Activated CD4-positive, alpha-beta memory T cell treated with anti-CD3 and anti-CD28 coated beads, Interleukin-2, amount 10 ng/mL, durations not matched to agents 7 days and 5 days (primary cell): Measurements from ENCODE around the gene OSCAR. TPM values are rescaled to one million over a fixed set of nuclear protein-coding genes. Genes with fewer than 3 reads are reported as not detected.

ENCODE experiments used
- CTCF ChIA-PET: fragments of 350-600 bp; sonication (Branson Sonifier 250); formaldehyde crosslinking; loops from one replicate; lab custom pipeline; 2021; ENCODE audit warnings: antibody characterized with exemption, inconsistent platforms; lab: Charles Lee
- POLR2A ChIA-PET: fragments of 350-600 bp; sonication (Branson Sonifier 250); formaldehyde crosslinking; loops from one replicate; lab custom pipeline; 2021; ENCODE audit warnings: antibody characterized with exemption; lab: Charles Lee
- DNase-seq: peaks from one replicate; pipeline ENCODE4 v3.0.0-alpha.2; 2020
- H3K27ac Mint-ChIP-seq: one replicate; pipeline ENCODE4 v1.8.0; 2021; ENCODE audit warnings: mild to moderate bottlenecking, mixed read lengths
- H3K27me3 Mint-ChIP-seq: one replicate; pipeline ENCODE4 v1.8.0; 2021; ENCODE audit warnings: mixed read lengths
- H3K36me3 Mint-ChIP-seq: one replicate; pipeline ENCODE4 v1.8.0; 2021; ENCODE audit warnings: low read depth, mixed read lengths
- H3K4me1 Mint-ChIP-seq: one replicate; pipeline ENCODE4 v1.8.0; 2021; ENCODE audit warnings: mixed read lengths
- H3K4me3 Mint-ChIP-seq: one replicate; pipeline ENCODE4 v1.8.0; 2021; ENCODE audit warnings: mild to moderate bottlenecking, mixed read lengths
- H3K9me3 Mint-ChIP-seq: one replicate; pipeline ENCODE4 v1.8.0; 2021; ENCODE audit warnings: mixed read lengths
- total RNA-seq, 2 experiments: library from RNA; stranded (reverse); gene quantifications; one replicate each; pipeline ENCODE4 v1.2.3, GENCODE V29; 2021

The OSCAR gene
- total RNA-seq: under 1 TPM in 1 of 2 experiments, not detected in 1; 0.40 TPM

GRCh38 chr19:54100561-54100960, at the start of gene OSCAR:
Gene OSCAR (minus strand): TSS chr19:54100803. CDS start chr19:54100792, 11 bp downstream.
- Mint-ChIP-seq H3K4me1 (peaks cover 30% of the 10 kb centered on the region), H3K27me3 (peaks cover 7% of the 10 kb centered on the region), H3K9me3 (no peaks in the 10 kb centered on the region), H3K4me3 (no peak within 1 kb of the TSS), H3K36me3 (peaks cover 6% of the 10 kb centered on the region), H3K27ac (no peak within 1 kb of the TSS)
- ChIA-PET POLR2A (no interaction called here), CTCF (no interaction called here)
- DNase-seq: no peak

- POLR2A ChIA-PET: interaction anchor here (0.7 to 2.6 kb wide), 4 partner anchors 10 to 52 kb away, joined by 3 to 12 read pairs (median 9); partner anchors contain the start of genes CNOT3 and LENG1
- H3K9me3 Mint-ChIP-seq: no peaks in the 10 kb centered on the region
- CTCF ChIA-PET: interaction anchor here (0.6 to 0.8 kb wide), 2 partner anchors 10 to 246 kb away, joined by 3 read pairs; partner anchors contain the start of gene LENG1
- H3K27me3 Mint-ChIP-seq: no peaks in the 10 kb centered on the region
- H3K4me3 Mint-ChIP-seq: no peak overlapping the region
- peaks cover 75% of the 10 kb centered on the region for H3K36me3 Mint-ChIP-seq
- H3K27ac Mint-ChIP-seq: no peak overlapping the region
- H3K4me1 Mint-ChIP-seq: peaks cover 8% of the 10 kb centered on the region
- no peak for DNase-seq
Observed at GRCh38 chr19:54149021-54149812, 48.6 kb upstream of the OSCAR start.

GRCh38 chr19:54148158-54148557, 47.6 kb upstream of the OSCAR start:
- DNase-seq: no peak
- no peaks in the 10 kb centered on the region for H3K9me3 Mint-ChIP-seq
- no peak overlapping the region for H3K27ac Mint-ChIP-seq
- ChIA-PET POLR2A (interaction anchor here (0.7 to 2.2 kb wide), 2 partner anchors 10 to 53 kb away, joined by 3 to 9 read pairs; partner anchors contain the start of gene CNOT3), CTCF (no interaction called here)
- H3K27me3 Mint-ChIP-seq: no peaks in the 10 kb centered on the region
- H3K4me3 Mint-ChIP-seq: no peak overlapping the region
- H3K4me1 Mint-ChIP-seq: peaks cover under 1% of the 10 kb centered on the region
- peaks cover 75% of the 10 kb centered on the region for H3K36me3 Mint-ChIP-seq

- no peaks in the 10 kb centered on the region for H3K9me3 Mint-ChIP-seq
- no peak overlapping the region for H3K4me3 Mint-ChIP-seq
- H3K27me3 Mint-ChIP-seq: no peaks in the 10 kb centered on the region
- CTCF ChIA-PET: no interaction called here
- POLR2A ChIA-PET: interaction anchor here (2.2 kb wide), 1 partner anchor 10 kb away, joined by 9 read pairs; the partner anchor contains the start of gene CNOT3
- H3K36me3 Mint-ChIP-seq: peaks cover 78% of the 10 kb centered on the region
- H3K4me1 Mint-ChIP-seq: no peaks in the 10 kb centered on the region
- H3K27ac Mint-ChIP-seq: no peak overlapping the region
- DNase-seq: no peak
Observed at GRCh38 chr19:54147676-54148075, 47.1 kb upstream of the OSCAR start.

- ChIA-PET CTCF (no interaction called here), POLR2A (interaction anchor here (0.7 kb wide), 1 partner anchor 8 kb away, joined by 3 read pairs; the partner anchor contains the start of gene CNOT3)
- DNase-seq: no peak
- H3K27ac Mint-ChIP-seq: no peak overlapping the region
- H3K36me3 Mint-ChIP-seq: peaks cover 68% of the 10 kb centered on the region
- no peaks in the 10 kb centered on the region for H3K27me3 Mint-ChIP-seq
- no peaks in the 10 kb centered on the region for H3K9me3 Mint-ChIP-seq
- H3K4me1 Mint-ChIP-seq: peaks cover 4% of the 10 kb centered on the region
- H3K4me3 Mint-ChIP-seq: no peak overlapping the region
Observed at GRCh38 chr19:54145541-54146158, 45.0 kb upstream of the OSCAR start.

- no peak for DNase-seq
- ChIA-PET POLR2A (interaction anchor here (3.0 kb wide), 1 partner anchor 17 kb away, joined by 14 read pairs; the partner anchor contains the start of gene LENG1), CTCF (no interaction called here)
- Mint-ChIP-seq H3K27ac (no peak overlapping the region), H3K4me3 (no peak overlapping the region), H3K27me3 (no peaks in the 10 kb centered on the region), H3K4me1 (peaks cover 24% of the 10 kb centered on the region), H3K36me3 (peaks cover 64% of the 10 kb centered on the region), H3K9me3 (no peaks in the 10 kb centered on the region)
Observed at GRCh38 chr19:54142166-54142780, 41.7 kb upstream of the OSCAR start.

GRCh38 chr19:54141356-54141755, 40.8 kb upstream of the OSCAR start:
- H3K27me3 Mint-ChIP-seq: no peaks in the 10 kb centered on the region
- DNase-seq: no peak
- peaks cover 29% of the 10 kb centered on the region for H3K4me1 Mint-ChIP-seq
- H3K4me3 Mint-ChIP-seq: no peak overlapping the region
- no peaks in the 10 kb centered on the region for H3K9me3 Mint-ChIP-seq
- CTCF ChIA-PET: no interaction called here
- H3K36me3 Mint-ChIP-seq: peaks cover 55% of the 10 kb centered on the region
- no peak overlapping the region for H3K27ac Mint-ChIP-seq
- POLR2A ChIA-PET: interaction anchor here (1.0 to 3.0 kb wide), 2 partner anchors 18 to 26 kb away, joined by 3 to 14 read pairs; partner anchors contain the start of genes LENG1, PRPF31 and TFPT

GRCh38 chr19:54138489-54139256, 38.1 kb upstream of the OSCAR start:
- DNase-seq: no peak

GRCh38 chr19:54137699-54138488, 37.3 kb upstream of the OSCAR start, which contains the start of gene CNOT3:
Gene CNOT3 (plus strand): TSS chr19:54137762. CDS start chr19:54142979, 5,217 bp downstream.
- H3K9me3 Mint-ChIP-seq: no peaks in the 10 kb centered on the region
- DNase-seq: peak; percentile 38
- no peaks in the 10 kb centered on the region for H3K27me3 Mint-ChIP-seq
- H3K4me3 Mint-ChIP-seq: peak within 1 kb of the TSS; percentile 82
- H3K27ac Mint-ChIP-seq: peak within 1 kb of the TSS; percentile 83
- POLR2A ChIA-PET: interaction anchor here (1.0 to 4.5 kb wide), 19 partner anchors 8 to 617 kb away, joined by 3 to 66 read pairs (median 6); partner anchors contain the start of genes LENG1, LENG8, LENG9 and MBOAT7
- H3K36me3 Mint-ChIP-seq: peaks cover 25% of the 10 kb centered on the region
- H3K4me1 Mint-ChIP-seq: peaks cover 39% of the 10 kb centered on the region
- CTCF ChIA-PET: interaction anchor here (0.9 to 2.4 kb wide), 15 partner anchors 20 to 271 kb away, joined by 3 to 24 read pairs (median 4); partner anchors contain the start of genes LENG1, MBOAT7, NDUFA3 and PRPF31

More at GRCh38 chr19:54138489-54139256, 38.1 kb upstream of the OSCAR start:
- ChIA-PET POLR2A (interaction anchor here (0.6 to 4.5 kb wide), 11 partner anchors 9 to 310 kb away, joined by 3 to 66 read pairs (median 9); partner anchors contain the start of genes LENG1, LENG8, PRPF31 and RPS9), CTCF (interaction anchor here (1.4 to 2.4 kb wide), 3 partner anchors 21 to 31 kb away, joined by 3 to 24 read pairs (median 16); partner anchors contain the start of genes LENG1, PRPF31 and TFPT)
- H3K36me3 Mint-ChIP-seq: peaks cover 32% of the 10 kb centered on the region
- peaks cover 39% of the 10 kb centered on the region for H3K4me1 Mint-ChIP-seq
- H3K9me3 Mint-ChIP-seq: no peaks in the 10 kb centered on the region
- H3K27ac Mint-ChIP-seq: peak overlapping the region; percentile 83
- H3K4me3 Mint-ChIP-seq: peak overlapping the region; percentile 82
- no peaks in the 10 kb centered on the region for H3K27me3 Mint-ChIP-seq

GRCh38 chr19:54136864-54137698, 36.5 kb upstream of the OSCAR start:
- peak; percentile 99 for DNase-seq
- Mint-ChIP-seq H3K36me3 (peaks cover 19% of the 10 kb centered on the region), H3K9me3 (no peaks in the 10 kb centered on the region)

More at GRCh38 chr19:54136864-54137698, 36.5 kb upstream of the OSCAR start:
- CTCF ChIA-PET: interaction anchor here (0.5 to 2.4 kb wide), 16 partner anchors 19 to 301 kb away, joined by 3 to 24 read pairs (median 4); partner anchors contain the start of genes LENG1, MBOAT7, NDUFA3 and PRPF31
- POLR2A ChIA-PET: interaction anchor here (0.8 to 4.5 kb wide), 20 partner anchors 9 to 616 kb away, joined by 3 to 66 read pairs (median 6); partner anchors contain the start of genes LENG1, LENG8, LENG9 and MBOAT7
- Mint-ChIP-seq H3K27ac (peak overlapping the region; percentile 83), H3K4me3 (peak overlapping the region; percentile 82), H3K27me3 (no peaks in the 10 kb centered on the region), H3K4me1 (peaks cover 39% of the 10 kb centered on the region)
